IMR-90 (cell line): Measurements from ENCODE around the gene SLC46A2. TPM values are rescaled to one million over a fixed set of nuclear protein-coding genes. Genes with fewer than 3 reads are reported as not detected.

Experiments used
- ATAC-seq: fragments of 200-7000 bp; cut with Tn5 transposase; 2 replicates; pipeline ENCODE4 v1.9.1; 2020; ENCODE audit warnings: low read depth, mild to moderate bottlenecking, moderate library complexity
- BruUV-seq: library from RNA; stranded (reverse); fragments of 400-500 nt; replicated peaks from 2 replicates; lab custom pipeline; 2021; lab: Mats Ljungman, UMichigan
- CTCF ChIA-PET: fragments of 300-600 bp; formaldehyde crosslinking; extraction: SDS; loops from one replicate; lab custom pipeline; 2021; ENCODE audit warnings: antibody characterized with exemption; lab: Yijun Ruan, JAX
- POLR2A ChIA-PET: fragments of 300-600 bp; sonication (Branson Sonifier 250); formaldehyde crosslinking; loops from one replicate; lab custom pipeline; 2022; ENCODE audit warnings: antibody characterized with exemption; ENCODE audit not compliant: unreplicated experiment; lab: Charles Lee
- DNase-seq: peaks from one replicate; pipeline ENCODE4 v3.0.0; 2013
- H2AFZ ChIP-seq: replicated peaks from 2 replicates; pipeline ENCODE3; 2013; ENCODE audit warnings: low read length, mild to moderate bottlenecking; ENCODE audit not compliant: poor library complexity
- H2AK5ac ChIP-seq: 2 replicates; pipeline ENCODE4 v1.6.1; 2013; ENCODE audit warnings: low read depth, low read length, inconsistent platforms
- H2AK9ac ChIP-seq: replicated peaks from 2 replicates; pipeline ENCODE3; 2013; ENCODE audit warnings: mild to moderate bottlenecking, low read depth, low read length, moderate library complexity; ENCODE audit not compliant: poor library complexity
- H2BK120ac ChIP-seq: 2 replicates; pipeline ENCODE4 v1.6.1; 2013; ENCODE audit warnings: low read depth, low read length, inconsistent platforms
- H2BK15ac ChIP-seq: 3 replicates; pipeline ENCODE4 v1.6.1; 2013; ENCODE audit warnings: low read depth, low read length, inconsistent platforms
- H2BK20ac ChIP-seq: 2 replicates; pipeline ENCODE4 v1.6.1; 2013; ENCODE audit warnings: low read depth, mild to moderate bottlenecking, inconsistent platforms, low read length, moderate library complexity
- H2BK5ac ChIP-seq: 2 replicates; pipeline ENCODE4 v1.6.1; 2013; ENCODE audit warnings: mild to moderate bottlenecking, low read depth, low read length, inconsistent platforms; ENCODE audit not compliant: poor library complexity, severe bottlenecking
- H3K14ac ChIP-seq: replicated peaks from 2 replicates; pipeline ENCODE4 v1.6.1; 2013; ENCODE audit warnings: low read depth, low read length, inconsistent platforms
- H3K18ac ChIP-seq: 2 replicates; pipeline ENCODE4 v1.6.1; 2013; ENCODE audit warnings: low read depth, low read length, control low read depth
- H3K23ac ChIP-seq: 2 replicates; pipeline ENCODE4 v1.6.1; 2013; ENCODE audit warnings: low read depth, low read length, inconsistent platforms
- H3K27ac ChIP-seq: 2 replicates; pipeline ENCODE4 v1.5.1; 2013; ENCODE audit warnings: mild to moderate bottlenecking, control low read depth, low read length; ENCODE audit not compliant: insufficient read depth
- H3K27me3 ChIP-seq: 2 replicates; pipeline ENCODE4 v1.6.1; 2013; ENCODE audit warnings: low read length; ENCODE audit not compliant: control insufficient read depth, insufficient read depth
- H3K36me3 ChIP-seq: 2 replicates; pipeline ENCODE4 v1.6.1; 2013; ENCODE audit warnings: low read length, mixed read lengths; ENCODE audit not compliant: control insufficient read depth, insufficient read depth
- H3K4ac ChIP-seq: 2 replicates; pipeline ENCODE4 v1.6.1; 2013; ENCODE audit warnings: low read depth, low read length, inconsistent platforms
- H3K4me1 ChIP-seq: 2 replicates; pipeline ENCODE4 v1.6.1; 2013; ENCODE audit warnings: low read length, mixed read lengths; ENCODE audit not compliant: control insufficient read depth, insufficient read depth
- H3K4me2 ChIP-seq: 2 replicates; pipeline ENCODE4 v1.6.1; 2013; ENCODE audit warnings: low read depth, mild to moderate bottlenecking, control low read depth, low read length, moderate library complexity
- H3K4me3 ChIP-seq: 2 replicates; pipeline ENCODE4 v1.5.1; 2013; ENCODE audit warnings: low read depth, mild to moderate bottlenecking, control low read depth, low read length, moderate library complexity; ENCODE audit not compliant: insufficient read depth
- H3K56ac ChIP-seq: 2 replicates; pipeline ENCODE4 v1.6.1; 2013; ENCODE audit warnings: low read length, inconsistent platforms; ENCODE audit not compliant: insufficient read depth; ENCODE audit errors: extremely low read depth
- H3K79me1 ChIP-seq, 2 experiments: 2 replicates each; pipeline ENCODE4 v1.6.1; 2013; ENCODE audit warnings: low read length in 2 of 2, inconsistent platforms in 1 of 2, low read depth in 1 of 2
- H3K9ac ChIP-seq: 2 replicates; pipeline ENCODE4 v1.6.1; 2013; ENCODE audit warnings: low read depth, low read length, control low read depth
- H3K9me1 ChIP-seq: 2 replicates; pipeline ENCODE4 v1.6.1; 2013; ENCODE audit warnings: low read length, inconsistent platforms; ENCODE audit not compliant: insufficient read depth
- H3K9me3 ChIP-seq: 2 replicates; pipeline ENCODE4 v1.6.1; 2013; ENCODE audit warnings: low read length; ENCODE audit not compliant: control insufficient read depth, insufficient read depth
- H4K20me1 ChIP-seq: 2 replicates; pipeline ENCODE4 v1.6.1; 2013; ENCODE audit warnings: low read length, inconsistent platforms; ENCODE audit not compliant: insufficient read depth
- H4K5ac ChIP-seq: 2 replicates; pipeline ENCODE4 v1.6.1; 2013; ENCODE audit warnings: mild to moderate bottlenecking, low read depth, low read length, control low read depth
- H4K8ac ChIP-seq, 2 experiments: 2 replicates each; pipeline ENCODE4 v1.6.1; 2013; ENCODE audit warnings: low read depth in 2 of 2, low read length in 2 of 2, control low read depth in 1 of 2, inconsistent platforms in 1 of 2
- H4K91ac ChIP-seq: 2 replicates; pipeline ENCODE4 v1.6.1; 2013; ENCODE audit warnings: low read depth, low read length, inconsistent platforms; ENCODE audit not compliant: insufficient read depth
- CEBPB ChIP-seq: IDR thresholded peaks from 2 replicates; pipeline ENCODE4 v1.6.1; 2012; ENCODE audit warnings: low read depth, low read length, improper control_type of control experiment
- FOS ChIP-seq: fragments of 150-350 bp; IDR thresholded peaks from 2 replicates; pipeline ENCODE4 v1.6.1; 2016; ENCODE audit warnings: low read depth, low read length
- MAFK ChIP-seq: IDR thresholded peaks from 2 replicates; pipeline ENCODE4 v1.6.1; 2012; ENCODE audit warnings: low read depth, low read length, improper control_type of control experiment
- NFE2L2 ChIP-seq: fragments of 150-350 bp; IDR thresholded peaks from 2 replicates; pipeline ENCODE4 v1.6.1; 2016; ENCODE audit warnings: low read depth, mild to moderate bottlenecking, low read length
- RFX5 ChIP-seq: IDR thresholded peaks from 2 replicates; pipeline ENCODE4 v1.8.0; 2012; ENCODE audit warnings: low read depth, mild to moderate bottlenecking, low read length, moderate library complexity
- SMC3 ChIP-seq: fragments of 150-350 bp; IDR thresholded peaks from 2 replicates; pipeline ENCODE4 v1.6.1; 2016; ENCODE audit warnings: low read depth, mild to moderate bottlenecking, antibody characterized with exemption, low read length, moderate library complexity
- USF2 ChIP-seq: fragments of 150-350 bp; IDR thresholded peaks from 2 replicates; pipeline ENCODE4 v1.6.1; 2017; ENCODE audit warnings: mild to moderate bottlenecking, antibody characterized with exemption, low read length, low read depth
- WGBS, 2 experiments: methylation state at CpG; one replicate each; pipeline versions ENCODE4 v1.1.5 to v1.1.7; 2013; ENCODE audit warnings: missing lambda C conversion rate in 2 of 2; ENCODE audit not compliant: insufficient read length in 1 of 2; ENCODE audit errors: extremely low coverage in 2 of 2; 5-methylcytosine and 5-hydroxymethylcytosine counted together
- dilution Hi-C: fragments of 300-500 bp; cut with HindIII; formaldehyde crosslinking; loops from one replicate; pipeline ENCODE4 v1.14.3; 2018; ENCODE audit warnings: low sequenced_read_pairs; ENCODE audit not compliant: unreplicated experiment
- in situ Hi-C: fragments of 300-500 bp; cut with MboI; formaldehyde crosslinking; loops from 3 replicates; pipeline ENCODE4 v1.14.3; 2019; ENCODE audit warnings: low sequenced_read_pairs, inconsistent platforms, mixed read lengths
- intact Hi-C: fragments of 100-400 bp; cut with micrococcal nuclease; formaldehyde crosslinking; loops from 2 replicates; pipeline ENCODE4 v1.10.0; 2022
- polyA plus RNA-seq, 3 experiments: library from polyadenylated mRNA; depleted of rRNA; stranded (reverse); fragments of >200 nt; gene quantifications; 2 replicates each; pipeline ENCODE4 v1.2.3, GENCODE V29; 2012; ENCODE audit warnings: low replicate concordance in 1 of 3
- total RNA-seq: library from RNA; depleted of rRNA; stranded (reverse); fragments of >200 nt; gene quantifications from 2 replicates; pipeline ENCODE4 v1.2.3, GENCODE V29; 2012
- TF ChIP-seq, protein P1 (sequence below): conservative IDR thresholded peaks from 2 replicates; pipeline ENCODE4 v1.5.1; 2012; ENCODE audit warnings: mild to moderate bottlenecking, low read depth, low read length, improper control_type of control experiment
- TF ChIP-seq, protein P2 (sequence below): fragments of 150-350 bp; IDR thresholded peaks from 2 replicates; pipeline ENCODE4 v1.6.1; 2016; ENCODE audit warnings: low read depth, mild to moderate bottlenecking, low read length, moderate library complexity, borderline replicate concordance

The SLC46A2 gene
- total and polyA plus RNA-seq, 2 of the 4 experiments (the other 2 are of a cell fraction), result not detected

DNA sequence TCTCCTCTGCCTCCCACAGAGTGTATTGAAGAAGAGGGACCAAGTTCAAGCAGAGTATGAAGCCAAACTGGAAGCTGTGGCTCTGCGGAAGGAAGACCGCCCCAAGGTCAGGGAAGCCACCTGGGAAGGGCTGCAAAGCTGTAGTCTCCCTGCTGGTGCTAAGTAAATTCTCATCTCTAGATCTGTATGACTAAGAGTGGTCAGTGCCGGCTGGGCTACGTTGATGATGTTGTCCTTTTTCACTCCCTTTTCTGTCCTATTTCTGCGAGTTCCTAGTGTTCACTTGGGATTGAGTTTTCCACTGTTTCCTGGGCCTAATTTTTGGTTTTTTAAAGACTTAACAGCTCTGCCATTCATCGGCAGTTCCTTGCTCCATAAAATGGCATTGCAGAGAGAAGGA is 39.8 kb downstream of the SLC46A2 start:
- H4K8ac ChIP-seq, result no peak overlapping the region
- TF ChIP-seq USF2 (no peak), RFX5 (no peak), SMC3 (no peak), MAFK (no peak), NFE2L2 (no peak), FOS (no peak), CEBPB (no peak)
- TF ChIP-seq, protein P1, sequence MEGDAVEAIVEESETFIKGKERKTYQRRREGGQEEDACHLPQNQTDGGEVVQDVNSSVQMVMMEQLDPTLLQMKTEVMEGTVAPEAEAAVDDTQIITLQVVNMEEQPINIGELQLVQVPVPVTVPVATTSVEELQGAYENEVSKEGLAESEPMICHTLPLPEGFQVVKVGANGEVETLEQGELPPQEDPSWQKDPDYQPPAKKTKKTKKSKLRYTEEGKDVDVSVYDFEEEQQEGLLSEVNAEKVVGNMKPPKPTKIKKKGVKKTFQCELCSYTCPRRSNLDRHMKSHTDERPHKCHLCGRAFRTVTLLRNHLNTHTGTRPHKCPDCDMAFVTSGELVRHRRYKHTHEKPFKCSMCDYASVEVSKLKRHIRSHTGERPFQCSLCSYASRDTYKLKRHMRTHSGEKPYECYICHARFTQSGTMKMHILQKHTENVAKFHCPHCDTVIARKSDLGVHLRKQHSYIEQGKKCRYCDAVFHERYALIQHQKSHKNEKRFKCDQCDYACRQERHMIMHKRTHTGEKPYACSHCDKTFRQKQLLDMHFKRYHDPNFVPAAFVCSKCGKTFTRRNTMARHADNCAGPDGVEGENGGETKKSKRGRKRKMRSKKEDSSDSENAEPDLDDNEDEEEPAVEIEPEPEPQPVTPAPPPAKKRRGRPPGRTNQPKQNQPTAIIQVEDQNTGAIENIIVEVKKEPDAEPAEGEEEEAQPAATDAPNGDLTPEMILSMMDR, result no peak
- TF ChIP-seq, protein P2, sequence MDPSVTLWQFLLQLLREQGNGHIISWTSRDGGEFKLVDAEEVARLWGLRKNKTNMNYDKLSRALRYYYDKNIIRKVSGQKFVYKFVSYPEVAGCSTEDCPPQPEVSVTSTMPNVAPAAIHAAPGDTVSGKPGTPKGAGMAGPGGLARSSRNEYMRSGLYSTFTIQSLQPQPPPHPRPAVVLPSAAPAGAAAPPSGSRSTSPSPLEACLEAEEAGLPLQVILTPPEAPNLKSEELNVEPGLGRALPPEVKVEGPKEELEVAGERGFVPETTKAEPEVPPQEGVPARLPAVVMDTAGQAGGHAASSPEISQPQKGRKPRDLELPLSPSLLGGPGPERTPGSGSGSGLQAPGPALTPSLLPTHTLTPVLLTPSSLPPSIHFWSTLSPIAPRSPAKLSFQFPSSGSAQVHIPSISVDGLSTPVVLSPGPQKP, result no peak
- no TSS peak for BruUV-seq
- H3K14ac ChIP-seq, result no peak overlapping the region
- no peak overlapping the region for H3K23ac ChIP-seq
- no peak overlapping the region for H4K91ac ChIP-seq
- H3K9me3 ChIP-seq, result no peaks in the 10 kb centered on the region
- in situ Hi-C loops (no loop called here), dilution Hi-C loops (no loop called here), intact Hi-C loops (no loop called here)
- H3K4ac ChIP-seq, result no peak overlapping the region
- POLR2A ChIA-PET, result no interaction called here
- H3K4me3 ChIP-seq, result no peak overlapping the region
- H4K5ac ChIP-seq, result no peak overlapping the region
- no peak overlapping the region for H2AK9ac ChIP-seq
- H3K9ac ChIP-seq, result no peak overlapping the region
- H2AK5ac ChIP-seq, result no peak overlapping the region
- H3K9me1 ChIP-seq, result peaks cover 8% of the 10 kb centered on the region; the same call in 1 of the 2 replicates
- CTCF ChIA-PET, result interaction anchor here (0.6 kb wide), 1 partner anchor 92 kb away, joined by 4 read pairs; no protein-coding TSS in a partner anchor
- no peak overlapping the region for H2AFZ ChIP-seq
- H3K27ac ChIP-seq, result no peak overlapping the region
- WGBS, 2 experiments, result no CpG with 5 or more reads among the region's 6 CpGs
- peaks cover 6% of the 10 kb centered on the region for H3K4me1 ChIP-seq
- peaks cover 14% of the 10 kb centered on the region for H4K20me1 ChIP-seq
- H2BK15ac ChIP-seq, result no peak overlapping the region
- H3K4me2 ChIP-seq, result no peak overlapping the region
- ATAC-seq, result no peak
- no peak overlapping the region for H3K56ac ChIP-seq
- no peak overlapping the region for H2BK120ac ChIP-seq
- no peak overlapping the region for H2BK5ac ChIP-seq
- H3K79me1 ChIP-seq, result 0 out of 4 replicates have a peak, but pooled peaks cover 0 to 3% of the 10 kb centered on the region in 2 experiments
- DNase-seq, result no peak
- H3K27me3 ChIP-seq, result no peaks in the 10 kb centered on the region
- H2BK20ac ChIP-seq, result no peak overlapping the region
- H3K36me3 ChIP-seq, result peaks cover 15% of the 10 kb centered on the region
- no peak overlapping the region for H3K18ac ChIP-seq
